BJ (cell line): ENCODE measurements around the gene BHLHE23. TPM values are rescaled to one million over a fixed set of nuclear protein-coding genes. Genes with fewer than 3 reads are reported as not detected.

ENCODE experiments used
- CTCF ChIA-PET: fragments of 350-600 bp; formaldehyde crosslinking; extraction: SDS; loops from one replicate; lab custom pipeline; 2021; ENCODE audit warnings: antibody characterized with exemption, inconsistent platforms; lab: Yijun Ruan, JAX
- POLR2A ChIA-PET: fragments of 300-600 bp; sonication (Branson Sonifier 250); formaldehyde crosslinking; extraction: SDS; loops from one replicate; lab custom pipeline; 2021; ENCODE audit warnings: antibody characterized with exemption; lab: Charles Lee
- DNase-seq: peaks from one replicate; pipeline ENCODE4 v3.0.0-alpha.2; 2011; ENCODE audit warnings: low read depth
- H3K27me3 ChIP-seq: 2 replicates; pipeline ENCODE4 v1.6.0; 2011; ENCODE audit warnings: low read length; ENCODE audit not compliant: control insufficient read depth, insufficient read depth
- H3K36me3 ChIP-seq: 2 replicates; pipeline ENCODE4 v1.5.1; 2011; ENCODE audit warnings: low read length; ENCODE audit not compliant: control insufficient read depth, insufficient read depth
- H3K4me3 ChIP-seq: 2 replicates; pipeline ENCODE4 v1.5.1; 2011; ENCODE audit warnings: low read depth, mild to moderate bottlenecking, control low read depth, low read length
- CTCF ChIP-seq: IDR thresholded peaks from 2 replicates; pipeline ENCODE4 v1.5.1; 2011; ENCODE audit warnings: low read depth, mild to moderate bottlenecking, control low read depth, inconsistent platforms, low read length, moderate library complexity; ENCODE audit not compliant: insufficient read depth
- polyA plus RNA-seq: library from polyadenylated mRNA; depleted of rRNA; stranded (reverse); fragments of >200 nt; gene quantifications from 2 replicates; pipeline ENCODE4 v1.2.3, GENCODE V29; 2011

Gene BHLHE23
- polyA plus RNA-seq, 1 experiment, result not detected

- DNase-seq, result no peak
- peaks cover 58% of the 10 kb centered on the region for H3K27me3 ChIP-seq
- H3K36me3 ChIP-seq, result no peaks in the 10 kb centered on the region
- CTCF ChIA-PET, result interaction anchor here (1.0 to 3.8 kb wide), 25 partner anchors 9 to 339 kb away, joined by 3 to 18 read pairs (median 5); partner anchors contain the start of gene GID8
- no peak for TF ChIP-seq CTCF
- POLR2A ChIA-PET, result no interaction called here
- no peak overlapping the region for H3K4me3 ChIP-seq
These were observed 1.8 kb upstream of the BHLHE23 start for GRCh38 chr20:63008541-63009044.

GRCh38 chr20:63007646-63008488, 1.1 kb upstream of the BHLHE23 start:
- no peaks in the 10 kb centered on the region for H3K36me3 ChIP-seq
- no peak overlapping the region for H3K4me3 ChIP-seq
- no peak for TF ChIP-seq CTCF
- no peak for DNase-seq
- ChIA-PET CTCF (interaction anchor here (1.0 to 3.8 kb wide), 11 partner anchors 13 to 205 kb away, joined by 3 to 18 read pairs (median 9); no protein-coding TSS in a partner anchor), POLR2A (no interaction called here)
- peaks cover 60% of the 10 kb centered on the region for H3K27me3 ChIP-seq

- Histone ChIP-seq H3K36me3 (no peaks in the 10 kb centered on the region), H3K4me3 (no peak overlapping the region), H3K27me3 (peaks cover 58% of the 10 kb centered on the region)
- POLR2A ChIA-PET, result no interaction called here
- CTCF ChIA-PET, result interaction anchor here (0.9 kb wide), 1 partner anchor 15 kb away, joined by 3 read pairs; no protein-coding TSS in a partner anchor
- no peak for DNase-seq
- TF ChIP-seq CTCF, result no peak
These were observed 539 bp upstream of the BHLHE23 start for GRCh38 chr20:63007360-63007645.

- Histone ChIP-seq H3K36me3 (no peaks in the 10 kb centered on the region), H3K27me3 (peaks cover 55% of the 10 kb centered on the region), H3K4me3 (no peak overlapping the region)
- DNase-seq, result no peak
- CTCF ChIA-PET, result no interaction called here
- POLR2A ChIA-PET, result no interaction called here
- no peak for TF ChIP-seq CTCF
These were observed 763 bp downstream of the BHLHE23 start for GRCh38 chr20:63005862-63006539.

GRCh38 chr20:63005365-63005861, 1.4 kb downstream of the BHLHE23 start:
- Histone ChIP-seq H3K36me3 (no peaks in the 10 kb centered on the region), H3K4me3 (no peak overlapping the region), H3K27me3 (peaks cover 57% of the 10 kb centered on the region)
- CTCF ChIA-PET, result no interaction called here
- TF ChIP-seq CTCF, result no peak
- DNase-seq, result no peak
- POLR2A ChIA-PET, result no interaction called here
